Measurements from ENCODE around the gene HAVCR1. TPM values are rescaled to one million over a fixed set of nuclear protein-coding genes. Genes with fewer than 3 reads are reported as not detected.

HAVCR1 gene
- 0.20 to 0.66 TPM (median 0.25 TPM) in 3 replicates for total RNA-seq

DNA sequence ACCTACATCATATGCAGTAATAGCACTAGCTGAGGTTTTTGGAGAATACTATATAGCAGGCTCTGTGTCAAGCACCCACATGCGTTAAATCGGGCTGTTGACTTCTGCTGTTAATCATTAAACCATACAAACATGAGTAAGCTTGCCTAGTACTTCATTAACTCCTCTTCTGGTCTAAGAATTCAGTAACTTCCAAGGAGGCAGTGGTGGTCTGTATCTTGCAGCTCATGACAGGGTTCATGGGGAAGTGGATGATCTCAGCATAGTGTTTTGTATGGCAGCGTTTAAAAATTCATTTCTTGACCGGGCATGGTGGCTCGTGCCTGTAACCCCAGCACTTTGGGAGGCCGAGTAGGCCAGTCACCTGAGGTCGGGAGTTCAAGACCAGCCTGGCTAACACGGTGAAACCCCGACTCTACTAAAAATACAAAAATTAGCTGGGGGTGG, at the start of gene HAVCR1:
HAVCR1 (minus strand) TSS at position 24 of the 447 bp plus-strand sequence. CDS start 1,173 bp downstream, outside the sequence.
- H3K27ac Mint-ChIP-seq: no peak within 1 kb of the TSS
- no peaks in the 10 kb centered on the region for H3K27me3 Mint-ChIP-seq (ENCODE audit: low read depth)
- H3K4me1 Mint-ChIP-seq: no peaks in the 10 kb centered on the region
- H3K4me3 Mint-ChIP-seq: no peak within 1 kb of the TSS
- TF ChIP-seq, protein P1, sequence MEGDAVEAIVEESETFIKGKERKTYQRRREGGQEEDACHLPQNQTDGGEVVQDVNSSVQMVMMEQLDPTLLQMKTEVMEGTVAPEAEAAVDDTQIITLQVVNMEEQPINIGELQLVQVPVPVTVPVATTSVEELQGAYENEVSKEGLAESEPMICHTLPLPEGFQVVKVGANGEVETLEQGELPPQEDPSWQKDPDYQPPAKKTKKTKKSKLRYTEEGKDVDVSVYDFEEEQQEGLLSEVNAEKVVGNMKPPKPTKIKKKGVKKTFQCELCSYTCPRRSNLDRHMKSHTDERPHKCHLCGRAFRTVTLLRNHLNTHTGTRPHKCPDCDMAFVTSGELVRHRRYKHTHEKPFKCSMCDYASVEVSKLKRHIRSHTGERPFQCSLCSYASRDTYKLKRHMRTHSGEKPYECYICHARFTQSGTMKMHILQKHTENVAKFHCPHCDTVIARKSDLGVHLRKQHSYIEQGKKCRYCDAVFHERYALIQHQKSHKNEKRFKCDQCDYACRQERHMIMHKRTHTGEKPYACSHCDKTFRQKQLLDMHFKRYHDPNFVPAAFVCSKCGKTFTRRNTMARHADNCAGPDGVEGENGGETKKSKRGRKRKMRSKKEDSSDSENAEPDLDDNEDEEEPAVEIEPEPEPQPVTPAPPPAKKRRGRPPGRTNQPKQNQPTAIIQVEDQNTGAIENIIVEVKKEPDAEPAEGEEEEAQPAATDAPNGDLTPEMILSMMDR (IDR thresholded peaks at IDR 0.05; ENCODE audit: unreplicated experiment): no peak
- no peak for DNase-seq (ENCODE audit: low spot score in 2 of 2, unreplicated experiment in 2 of 2)
- no peaks in the 10 kb centered on the region for H3K9me3 Mint-ChIP-seq
- no peaks in the 10 kb centered on the region for H3K36me3 Mint-ChIP-seq

DNA sequence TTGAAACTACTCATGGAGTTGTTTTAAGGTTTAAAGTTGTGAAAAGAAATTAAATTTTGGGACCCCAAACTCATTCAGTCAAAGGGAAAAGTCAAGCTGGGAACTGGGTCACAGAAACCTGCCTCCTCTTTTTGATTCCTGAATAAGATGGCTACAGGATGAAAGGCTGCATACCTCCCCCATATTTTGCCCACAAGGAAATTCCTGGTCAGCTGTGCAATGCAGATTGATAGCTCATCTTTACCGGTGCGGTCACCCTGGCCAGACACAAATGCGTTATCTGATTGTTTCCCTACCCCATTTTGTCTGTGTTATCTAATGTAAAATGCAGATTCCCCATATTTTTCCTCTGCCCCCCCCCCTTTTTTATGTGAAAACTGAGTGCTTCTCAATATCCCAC, 48.6 kb upstream of the HAVCR1 start:
- H3K9me3 Mint-ChIP-seq: no peaks in the 10 kb centered on the region
- H3K4me1 Mint-ChIP-seq: peaks cover 6% of the 10 kb centered on the region
- TF ChIP-seq, protein P1 (IDR thresholded peaks at IDR 0.05; ENCODE audit: unreplicated experiment): no peak
- H3K27me3 Mint-ChIP-seq (ENCODE audit: low read depth): no peaks in the 10 kb centered on the region
- DNase-seq (ENCODE audit: low spot score in 2 of 2, unreplicated experiment in 2 of 2): no peak
- H3K36me3 Mint-ChIP-seq: no peaks in the 10 kb centered on the region
- no peak overlapping the region for H3K27ac Mint-ChIP-seq
- no peak overlapping the region for H3K4me3 Mint-ChIP-seq

DNA sequence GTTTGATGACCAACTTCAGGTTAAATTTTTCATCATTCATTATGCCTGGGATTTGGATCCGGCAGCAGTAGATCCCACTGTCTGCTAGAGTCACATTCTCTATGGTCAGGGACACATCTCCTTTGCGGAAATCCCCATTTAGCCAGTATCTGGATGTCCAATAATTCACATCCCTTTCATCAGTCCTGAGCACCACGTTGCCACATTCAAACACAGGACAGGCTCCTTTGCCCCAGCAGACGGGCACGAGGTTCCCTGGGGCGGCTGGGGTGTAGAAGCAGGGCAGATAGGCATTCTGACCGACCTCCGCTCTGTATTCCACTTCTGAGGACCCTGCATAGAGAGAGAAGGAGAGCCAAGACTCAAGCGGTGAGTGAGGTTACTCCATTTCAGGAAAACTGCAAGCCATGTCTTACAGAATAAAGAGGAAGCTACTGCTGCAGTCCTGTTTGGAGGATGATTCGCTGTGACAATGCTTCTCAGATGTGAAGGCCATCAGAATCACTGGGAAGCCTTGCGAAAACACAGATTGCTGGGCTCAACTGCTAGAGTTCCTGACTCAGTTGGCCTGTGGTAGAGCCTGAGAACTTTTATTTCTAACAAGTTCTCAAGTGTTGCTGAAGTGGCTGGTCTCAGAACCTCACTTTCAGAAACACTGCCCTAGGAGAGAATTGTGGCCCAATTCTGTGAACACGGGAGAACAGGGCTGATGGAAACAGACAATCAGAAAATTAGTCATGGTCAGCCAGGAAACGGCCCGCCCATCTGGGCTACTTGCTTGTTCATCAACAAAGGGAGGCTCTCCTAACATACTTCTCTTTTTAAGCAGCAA, 47.9 kb upstream of the HAVCR1 start:
- DNase-seq (ENCODE audit: low spot score in 2 of 2, unreplicated experiment in 2 of 2): no peak
- H3K27me3 Mint-ChIP-seq (ENCODE audit: low read depth): no peaks in the 10 kb centered on the region
- H3K4me1 Mint-ChIP-seq: peaks cover 6% of the 10 kb centered on the region
- TF ChIP-seq, protein P1 (IDR thresholded peaks at IDR 0.05; ENCODE audit: unreplicated experiment): no peak
- H3K9me3 Mint-ChIP-seq: no peaks in the 10 kb centered on the region
- H3K4me3 Mint-ChIP-seq: no peak overlapping the region
- no peaks in the 10 kb centered on the region for H3K36me3 Mint-ChIP-seq
- H3K27ac Mint-ChIP-seq: no peak overlapping the region

DNA sequence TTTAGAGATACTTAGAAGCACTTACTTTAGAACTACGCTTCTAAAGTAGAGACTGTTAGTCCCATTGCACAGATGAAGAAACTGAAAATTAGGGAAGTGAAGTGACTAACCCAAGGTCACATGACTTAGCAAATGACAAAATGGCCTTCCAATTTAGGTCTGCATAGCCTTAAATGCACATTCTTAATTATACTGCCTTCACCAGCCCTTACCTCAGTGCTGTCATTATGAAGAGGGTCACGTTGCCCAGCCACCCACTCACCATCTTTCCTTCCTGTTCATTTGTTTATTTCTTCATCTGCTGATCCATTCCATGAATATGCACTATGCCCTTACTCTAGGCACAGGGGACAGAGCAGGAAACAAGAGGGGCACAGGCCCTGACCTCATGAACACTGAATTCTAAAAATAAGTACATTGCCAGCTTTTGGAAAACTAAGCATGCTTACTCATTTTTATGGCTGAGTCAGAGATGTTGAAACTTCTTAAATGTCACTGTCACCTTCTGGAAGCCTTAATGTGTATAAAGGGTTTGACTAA, 41.3 kb upstream of the HAVCR1 start:
- Mint-ChIP-seq H3K36me3 (no peaks in the 10 kb centered on the region), H3K4me3 (no peak overlapping the region), H3K27me3 (ENCODE audit: low read depth) (no peaks in the 10 kb centered on the region), H3K4me1 (peaks cover 8% of the 10 kb centered on the region), H3K27ac (no peak overlapping the region), H3K9me3 (no peaks in the 10 kb centered on the region)
- no peak for DNase-seq (ENCODE audit: low spot score in 2 of 2, unreplicated experiment in 2 of 2)
- TF ChIP-seq, protein P1 (IDR thresholded peaks at IDR 0.05; ENCODE audit: unreplicated experiment): no peak

DNA sequence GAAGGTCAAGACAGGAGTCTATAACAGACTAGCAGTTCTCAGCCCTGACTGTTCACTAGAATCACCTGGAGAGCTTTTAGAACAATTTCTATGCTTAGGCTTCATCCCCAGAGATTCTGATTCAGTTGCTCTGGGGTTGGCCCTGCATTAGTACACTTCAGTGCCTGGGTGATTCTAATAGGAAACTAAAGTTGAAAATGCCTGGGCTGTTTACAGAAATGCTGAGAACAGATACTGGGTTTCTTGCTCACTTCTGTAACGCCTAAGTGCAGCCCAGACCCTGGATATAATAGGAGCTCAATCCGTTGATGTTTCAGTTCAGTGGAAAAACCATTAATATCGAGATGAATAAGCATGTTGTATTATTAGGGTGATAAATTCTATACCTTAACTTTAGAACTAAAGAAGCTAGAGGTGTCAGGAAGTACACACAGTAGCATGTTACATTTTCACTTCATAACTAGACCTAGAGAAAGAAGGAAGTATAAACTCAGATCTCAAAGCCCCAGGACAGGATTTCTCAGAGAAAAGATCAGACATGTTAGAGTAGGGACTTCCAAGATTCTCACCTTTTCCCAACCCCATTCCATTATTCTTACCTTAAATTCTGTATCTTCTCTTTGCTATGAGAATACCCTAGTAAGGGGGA, 29.6 kb upstream of the HAVCR1 start:
- Mint-ChIP-seq H3K4me1 (no peaks in the 10 kb centered on the region), H3K27me3 (ENCODE audit: low read depth) (no peaks in the 10 kb centered on the region), H3K9me3 (no peaks in the 10 kb centered on the region), H3K27ac (no peak overlapping the region), H3K36me3 (no peaks in the 10 kb centered on the region), H3K4me3 (no peak overlapping the region)
- no peak for DNase-seq (ENCODE audit: low spot score in 2 of 2, unreplicated experiment in 2 of 2)
- TF ChIP-seq, protein P1 (IDR thresholded peaks at IDR 0.05; ENCODE audit: unreplicated experiment): no peak

Data from mesothelial cell of epicardium (in vitro differentiated cells).